Fibroblast of skin of back (primary cell): ENCODE data around the gene CHM.

Source experiments
- DNase-seq: peaks from one replicate; pipeline ENCODE4 v3.0.0-alpha.2; 2013

The CHM gene

GRCh38 chrX:85903692-85904471 lies 143.5 kb downstream of the CHM start:
- no peak for DNase-seq

GRCh38 chrX:85897362-85898126 lies 149.8 kb downstream of the CHM start:
- no peak for DNase-seq

GRCh38 chrX:85882601-85883000 lies 164.8 kb downstream of the CHM start:
- DNase-seq, result no peak

GRCh38 chrX:85870585-85870984 lies 176.8 kb downstream of the CHM start:
- DNase-seq, result no peak

GRCh38 chrX:85865324-85865723 lies 182.0 kb downstream of the CHM start:
- DNase-seq, result no peak

- no peak for DNase-seq
These were observed 187.9 kb downstream of the CHM start for GRCh38 chrX:85859426-85859825.

- DNase-seq, result no peak
These were observed 195.9 kb downstream of the CHM start for GRCh38 chrX:85851418-85851817.

GRCh38 chrX:85836868-85837267 lies 210.5 kb downstream of the CHM start:
- DNase-seq, result no peak

GRCh38 chrX:85828771-85829170 lies 218.6 kb downstream of the CHM start:
- DNase-seq, result no peak

- DNase-seq, result no peak
These were observed 232.1 kb downstream of the CHM start for GRCh38 chrX:85815203-85815751.
